RWPE1 (cell line): ENCODE data around the gene TRAF3.
A peak's percentile ranks its signal among the peaks of the same experiment; 100 is the strongest.

Experiments
- CTCF ChIA-PET: fragments of 350-600 bp; sonication (Branson Sonifier 250); formaldehyde crosslinking; extraction: SDS; loops from one replicate; lab custom pipeline; 2021; lab: Yijun Ruan, JAX
- POLR2A ChIA-PET: fragments of 400-600 bp; formaldehyde crosslinking; extraction: SDS; loops from one replicate; lab custom pipeline; 2020; ENCODE audit warnings: antibody characterized with exemption; ENCODE audit not compliant: low non-redundant PET; lab: Yijun Ruan, JAX
- DNase-seq: peaks from one replicate; pipeline ENCODE4 v3.0.0; 2012; ENCODE audit warnings: low spot score
- H3K27ac ChIP-seq: fragments of 450-650 bp; 2 replicates; pipeline ENCODE4 v1.5.1; 2017
- TF ChIP-seq, protein P1 (sequence below): fragments of 450-650 bp; conservative IDR thresholded peaks from 2 replicates; pipeline ENCODE4 v1.5.1; 2017; ENCODE audit warnings: low read depth, mild to moderate bottlenecking

Gene TRAF3

DNA sequence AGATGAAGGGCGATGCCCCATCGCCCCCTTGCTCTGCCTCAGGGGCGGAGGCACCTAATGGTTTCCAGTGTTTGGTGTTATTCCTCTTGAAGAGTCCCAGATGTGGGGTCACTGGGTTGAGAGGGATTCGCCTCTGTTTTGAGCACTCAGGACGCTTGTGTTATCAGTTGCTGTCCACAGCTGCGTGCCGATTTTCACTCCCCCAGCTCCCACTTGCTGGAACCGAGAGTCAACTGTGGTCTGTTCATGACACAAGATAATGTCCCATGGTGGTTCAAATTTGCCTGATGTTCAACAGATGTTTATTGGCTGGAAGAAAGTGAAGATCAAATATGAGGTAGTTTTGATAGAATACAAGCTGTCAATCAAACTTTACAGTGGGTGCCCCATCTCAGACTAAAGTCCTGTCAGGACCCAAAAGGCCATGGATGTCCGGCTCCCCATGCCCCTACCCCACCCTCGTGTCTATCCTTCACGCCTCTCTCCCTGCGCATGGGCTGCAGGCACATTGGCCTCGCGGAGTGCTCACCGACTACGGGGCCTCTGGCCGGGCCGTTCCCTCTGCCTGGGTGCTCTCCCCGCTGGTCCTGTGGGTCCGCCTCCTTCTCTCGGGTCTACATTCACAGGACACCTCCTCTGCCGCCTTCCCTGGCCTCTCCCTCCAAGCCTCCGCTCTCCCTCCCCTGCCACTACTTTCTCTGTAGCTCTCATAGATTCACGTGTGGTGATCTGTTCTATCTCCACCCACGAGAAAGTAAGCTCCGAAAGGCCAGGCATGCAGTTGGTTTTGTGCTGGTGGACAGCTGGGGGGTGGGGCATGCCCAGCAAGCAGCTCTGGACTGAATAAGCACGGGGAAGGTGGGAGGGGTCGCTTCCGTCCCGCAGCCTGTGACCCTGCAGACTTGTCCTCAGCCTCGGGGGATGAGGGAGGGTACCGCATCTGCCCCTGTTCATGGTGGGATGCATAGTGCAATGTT is 6.8 kb upstream of the TRAF3 start:
- TF ChIP-seq, protein P1, sequence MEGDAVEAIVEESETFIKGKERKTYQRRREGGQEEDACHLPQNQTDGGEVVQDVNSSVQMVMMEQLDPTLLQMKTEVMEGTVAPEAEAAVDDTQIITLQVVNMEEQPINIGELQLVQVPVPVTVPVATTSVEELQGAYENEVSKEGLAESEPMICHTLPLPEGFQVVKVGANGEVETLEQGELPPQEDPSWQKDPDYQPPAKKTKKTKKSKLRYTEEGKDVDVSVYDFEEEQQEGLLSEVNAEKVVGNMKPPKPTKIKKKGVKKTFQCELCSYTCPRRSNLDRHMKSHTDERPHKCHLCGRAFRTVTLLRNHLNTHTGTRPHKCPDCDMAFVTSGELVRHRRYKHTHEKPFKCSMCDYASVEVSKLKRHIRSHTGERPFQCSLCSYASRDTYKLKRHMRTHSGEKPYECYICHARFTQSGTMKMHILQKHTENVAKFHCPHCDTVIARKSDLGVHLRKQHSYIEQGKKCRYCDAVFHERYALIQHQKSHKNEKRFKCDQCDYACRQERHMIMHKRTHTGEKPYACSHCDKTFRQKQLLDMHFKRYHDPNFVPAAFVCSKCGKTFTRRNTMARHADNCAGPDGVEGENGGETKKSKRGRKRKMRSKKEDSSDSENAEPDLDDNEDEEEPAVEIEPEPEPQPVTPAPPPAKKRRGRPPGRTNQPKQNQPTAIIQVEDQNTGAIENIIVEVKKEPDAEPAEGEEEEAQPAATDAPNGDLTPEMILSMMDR, result no peak
- DNase-seq, result no peak
- H3K27ac ChIP-seq, result no peak overlapping the region
- ChIA-PET POLR2A (no interaction called here), CTCF (no interaction called here)

- CTCF ChIA-PET, result no interaction called here
- DNase-seq, result no peak
- TF ChIP-seq, protein P1, result no peak
- POLR2A ChIA-PET, result no interaction called here
- H3K27ac ChIP-seq, result no peak overlapping the region
Observed at GRCh38 chr14:102771144-102771543, 6.1 kb upstream of the TRAF3 start.

- no peak overlapping the region for H3K27ac ChIP-seq
- POLR2A ChIA-PET, result no interaction called here
- CTCF ChIA-PET, result interaction anchor here (0.7 kb wide), 1 partner anchor 83 kb away, joined by 4 read pairs; no protein-coding TSS in a partner anchor
- no peak for DNase-seq
- TF ChIP-seq, protein P1, result no peak
Observed at GRCh38 chr14:102772781-102773570, 4.3 kb upstream of the TRAF3 start.

DNA sequence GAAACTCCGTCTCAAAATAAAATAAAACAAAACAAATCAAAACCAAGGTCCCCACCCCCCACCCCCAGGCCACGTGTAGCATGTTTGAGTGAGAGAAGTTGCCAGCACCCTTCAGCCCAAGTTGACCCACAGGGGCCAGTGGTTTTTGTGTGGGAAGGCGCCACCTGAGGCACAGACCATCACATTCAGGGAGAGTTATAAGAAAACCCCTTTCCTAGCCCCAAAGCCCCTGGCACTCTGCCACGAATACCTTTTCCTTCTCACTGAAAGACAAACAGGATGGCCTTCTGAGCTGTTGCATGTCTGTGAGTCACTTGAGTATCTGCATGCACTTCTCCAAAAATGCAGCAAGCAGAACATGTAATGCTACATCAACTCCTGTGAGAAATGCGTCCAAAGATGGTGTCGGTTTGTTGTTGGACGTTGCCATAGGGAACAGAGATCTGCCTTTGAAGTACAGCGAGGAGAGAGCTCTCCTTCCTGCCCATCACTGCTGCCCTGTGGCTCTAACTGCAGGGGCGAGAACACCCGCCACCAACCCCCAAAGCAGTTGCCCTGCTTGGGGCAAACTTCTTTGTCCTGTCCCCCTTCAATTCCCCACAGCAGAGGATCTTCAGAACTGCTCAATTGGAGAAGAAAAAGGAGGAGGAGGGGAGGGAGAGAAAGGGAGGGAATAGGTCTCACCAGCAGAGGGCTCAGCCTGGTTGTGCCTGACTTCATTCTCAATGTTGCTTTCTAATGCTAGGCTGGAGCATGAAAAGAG is 2.7 kb upstream of the TRAF3 start:
- CTCF ChIA-PET, result interaction anchor here (0.6 to 1.9 kb wide), 6 partner anchors 10 to 739 kb away, joined by 3 to 6 read pairs (median 3); no protein-coding TSS in a partner anchor
- POLR2A ChIA-PET, result interaction anchor here (0.6 kb wide), 1 partner anchor 201 kb away, joined by 4 read pairs; no protein-coding TSS in a partner anchor
- TF ChIP-seq, protein P1, result peak; percentile 68
- DNase-seq, result peak; percentile 61
- peak overlapping the region; percentile 82 for H3K27ac ChIP-seq

GRCh38 chr14:102775855-102776760 is 1.1 kb upstream of the TRAF3 start:
- DNase-seq, result no peak
- peak overlapping the region; percentile 82 for H3K27ac ChIP-seq
- ChIA-PET CTCF (interaction anchor here (0.6 to 0.7 kb wide), 4 partner anchors 98 to 559 kb away, joined by 3 to 4 read pairs (median 3); no protein-coding TSS in a partner anchor), POLR2A (no interaction called here)
- TF ChIP-seq, protein P1, result no peak
